ENCODE results near the gene SNX20. TPM values are rescaled to one million over a fixed set of nuclear protein-coding genes. Genes with fewer than 3 reads are reported as not detected.

Gene SNX20
- total and polyA plus RNA-seq, 7 experiments from 2014 or later, result 32.4 to 96.1 (median 70.8) TPM

- Histone ChIP-seq H3K27ac (ENCODE audit: low read depth, low read length) (no peak overlapping the region), H3K36me3 (ENCODE audit: control insufficient read depth in 2 of 3, insufficient read depth in 3 of 3, low read length in 3 of 3) (no peaks in the 10 kb centered on the region), H3K4me1 (ENCODE audit: control insufficient read depth in 2 of 2, insufficient read depth in 2 of 2, low read length in 2 of 2) (peaks cover 8 to 10% of the 10 kb centered on the region in 2 donors), H3K9me3 (ENCODE audit: control insufficient read depth in 2 of 3, low read length in 3 of 3) (no peaks in the 10 kb centered on the region), H3K27me3 (ENCODE audit: control insufficient read depth in 2 of 2, insufficient read depth in 2 of 2, low read length in 2 of 2) (no peaks in the 10 kb centered on the region), H3K4me3 (ENCODE audit: low read length) (no peak overlapping the region)
- Mint-ChIP-seq H3K4me1 (peaks cover 30 to 48% (median 36%) of the 10 kb centered on the region in 7 donors), H3K27me3 (no peaks in the 10 kb centered on the region), H3K4me3 (no peak overlapping the region), H3K27ac (no peak overlapping the region), H3K36me3 (peaks cover 0 to 26% (median 0%) of the 10 kb centered on the region in 5 donors), H3K9me3 (no peaks in the 10 kb centered on the region)
- POLR2A ChIA-PET, result interaction anchor here (0.6 to 1.6 kb wide), 3 partner anchors 8 to 312 kb away, joined by 3 to 4 read pairs (median 3); no protein-coding TSS in a partner anchor
- intact Hi-C loops (cut with micrococcal nuclease), result no loop called here
- CTCF ChIA-PET, result no interaction called here
- DNase-seq (no peak), ATAC-seq (no peak)
Observed at GRCh38 chr16:50712956-50713355, 31.8 kb upstream of the SNX20 start.

- no peaks in the 10 kb centered on the region for H3K27me3 ChIP-seq (ENCODE audit: control insufficient read depth in 2 of 2, insufficient read depth in 2 of 2, low read length in 2 of 2)
- no peaks in the 10 kb centered on the region for H3K36me3 ChIP-seq (ENCODE audit: control insufficient read depth in 2 of 3, insufficient read depth in 3 of 3, low read length in 3 of 3)
- intact Hi-C loops (cut with micrococcal nuclease), result no loop called here
- peaks cover 8 to 10% of the 10 kb centered on the region in 2 donors for H3K4me1 ChIP-seq (ENCODE audit: control insufficient read depth in 2 of 2, insufficient read depth in 2 of 2, low read length in 2 of 2)
- H3K27ac ChIP-seq (ENCODE audit: low read depth, low read length), result no peak overlapping the region
- DNase-seq (no peak), ATAC-seq (no peak)
- ChIA-PET CTCF (no interaction called here), POLR2A (interaction anchor here (1.2 to 1.6 kb wide), 2 partner anchors 8 to 29 kb away, joined by 3 read pairs; no protein-coding TSS in a partner anchor)
- Mint-ChIP-seq H3K4me3 (no peak overlapping the region), H3K4me1 (peaks cover 29 to 49% (median 36%) of the 10 kb centered on the region in 7 donors), H3K27ac (peak overlapping the region in 1 of 9 donors; percentile 62), H3K36me3 (peaks cover 0 to 31% (median 0%) of the 10 kb centered on the region in 5 donors), H3K9me3 (no peaks in the 10 kb centered on the region), H3K27me3 (no peaks in the 10 kb centered on the region)
- no peaks in the 10 kb centered on the region for H3K9me3 ChIP-seq (ENCODE audit: control insufficient read depth in 2 of 3, low read length in 3 of 3)
- no peak overlapping the region for H3K4me3 ChIP-seq (ENCODE audit: low read length)
Observed at GRCh38 chr16:50712560-50712898, 31.4 kb upstream of the SNX20 start.

- peak overlapping the region in 1 of 9 donors; percentile 62 for H3K27ac Mint-ChIP-seq
- Histone ChIP-seq H3K9me3 (ENCODE audit: control insufficient read depth in 2 of 3, low read length in 3 of 3) (no peaks in the 10 kb centered on the region), H3K36me3 (ENCODE audit: control insufficient read depth in 2 of 3, insufficient read depth in 3 of 3, low read length in 3 of 3) (no peaks in the 10 kb centered on the region), H3K27ac (ENCODE audit: low read depth, low read length) (no peak overlapping the region), H3K27me3 (ENCODE audit: control insufficient read depth in 2 of 2, insufficient read depth in 2 of 2, low read length in 2 of 2) (no peaks in the 10 kb centered on the region), H3K4me3 (ENCODE audit: low read length) (no peak overlapping the region), H3K4me1 (ENCODE audit: control insufficient read depth in 2 of 2, insufficient read depth in 2 of 2, low read length in 2 of 2) (peaks cover 8 to 10% of the 10 kb centered on the region in 2 donors)
- no peak overlapping the region for H3K4me3 Mint-ChIP-seq
- ChIA-PET CTCF (no interaction called here), POLR2A (interaction anchor here (1.6 kb wide), 1 partner anchor 9 kb away, joined by 3 read pairs; no protein-coding TSS in a partner anchor)
- intact Hi-C loops (cut with micrococcal nuclease), result no loop called here
- no peak for DNase-seq
- peaks cover 0 to 1% (median 0%) of the 10 kb centered on the region in 11 donors for H3K9me3 Mint-ChIP-seq
- H3K36me3 Mint-ChIP-seq, result peaks cover 0 to 33% (median 0%) of the 10 kb centered on the region in 5 donors
- H3K27me3 Mint-ChIP-seq, result no peaks in the 10 kb centered on the region
- no peak for ATAC-seq
- H3K4me1 Mint-ChIP-seq, result peaks cover 26 to 44% (median 31%) of the 10 kb centered on the region in 7 donors
Observed at GRCh38 chr16:50711862-50712559, 30.9 kb upstream of the SNX20 start.

- Histone ChIP-seq H3K4me3 (ENCODE audit: low read length) (no peak overlapping the region), H3K9me3 (ENCODE audit: control insufficient read depth in 2 of 3, low read length in 3 of 3) (no peaks in the 10 kb centered on the region), H3K36me3 (ENCODE audit: control insufficient read depth in 2 of 3, insufficient read depth in 3 of 3, low read length in 3 of 3) (no peaks in the 10 kb centered on the region), H3K27ac (ENCODE audit: low read depth, low read length) (no peak overlapping the region), H3K27me3 (ENCODE audit: control insufficient read depth in 2 of 2, insufficient read depth in 2 of 2, low read length in 2 of 2) (no peaks in the 10 kb centered on the region), H3K4me1 (ENCODE audit: control insufficient read depth in 2 of 2, insufficient read depth in 2 of 2, low read length in 2 of 2) (peaks cover 8 to 10% of the 10 kb centered on the region in 2 donors)
- no peak for ATAC-seq
- peaks cover 0 to 4% (median under 1%) of the 10 kb centered on the region in 11 donors for H3K9me3 Mint-ChIP-seq
- no peak overlapping the region for H3K4me3 Mint-ChIP-seq
- POLR2A ChIA-PET, result interaction anchor here (1.6 kb wide), 1 partner anchor 10 kb away, joined by 3 read pairs; no protein-coding TSS in a partner anchor
- H3K27me3 Mint-ChIP-seq, result no peaks in the 10 kb centered on the region
- CTCF ChIA-PET, result no interaction called here
- no peak for DNase-seq
- intact Hi-C loops (cut with micrococcal nuclease), result no loop called here
- H3K36me3 Mint-ChIP-seq, result peaks cover 0 to 34% (median 0%) of the 10 kb centered on the region in 5 donors
- H3K4me1 Mint-ChIP-seq, result peaks cover 22 to 36% (median 29%) of the 10 kb centered on the region in 7 donors
- H3K27ac Mint-ChIP-seq, result no peak overlapping the region
Observed at GRCh38 chr16:50711040-50711439, 29.9 kb upstream of the SNX20 start.

GRCh38 chr16:50709980-50710379 lies 28.9 kb upstream of the SNX20 start:
- DNase-seq, result no peak
- Histone ChIP-seq H3K4me3 (ENCODE audit: low read length) (no peak overlapping the region), H3K27ac (ENCODE audit: low read depth, low read length) (no peak overlapping the region), H3K9me3 (ENCODE audit: control insufficient read depth in 2 of 3, low read length in 3 of 3) (no peaks in the 10 kb centered on the region), H3K27me3 (ENCODE audit: control insufficient read depth in 2 of 2, insufficient read depth in 2 of 2, low read length in 2 of 2) (no peaks in the 10 kb centered on the region), H3K36me3 (ENCODE audit: control insufficient read depth in 2 of 3, insufficient read depth in 3 of 3, low read length in 3 of 3) (no peaks in the 10 kb centered on the region), H3K4me1 (ENCODE audit: control insufficient read depth in 2 of 2, insufficient read depth in 2 of 2, low read length in 2 of 2) (peaks cover 8 to 10% of the 10 kb centered on the region in 2 donors)
- intact Hi-C loops (cut with micrococcal nuclease), result no loop called here
- Mint-ChIP-seq H3K4me1 (peaks cover 22 to 43% (median 31%) of the 10 kb centered on the region in 7 donors), H3K36me3 (peaks cover 3 to 45% (median 9%) of the 10 kb centered on the region in 5 donors), H3K27ac (peak overlapping the region in 1 of 9 donors; percentile 41), H3K27me3 (no peaks in the 10 kb centered on the region), H3K9me3 (peaks cover 3 to 13% (median 9%) of the 10 kb centered on the region in 11 donors), H3K4me3 (peak overlapping the region in 2 of 10 donors; percentile 12 to 20)
- CTCF ChIA-PET, result no interaction called here
- POLR2A ChIA-PET, result no interaction called here
- ATAC-seq, result no peak

GRCh38 chr16:50709061-50709684 lies 28.1 kb upstream of the SNX20 start:
- no peak for DNase-seq

More at GRCh38 chr16:50709061-50709684, 28.1 kb upstream of the SNX20 start:
- Mint-ChIP-seq H3K4me1 (peaks cover 22 to 40% (median 31%) of the 10 kb centered on the region in 7 donors), H3K27ac (peak overlapping the region in 8 of 9 donors; percentile 6 to 77 (median 54)), H3K4me3 (peak overlapping the region in 7 of 10 donors; percentile 15 to 74 (median 27)), H3K27me3 (no peaks in the 10 kb centered on the region), H3K36me3 (peaks cover 6 to 47% (median 13%) of the 10 kb centered on the region in 5 donors), H3K9me3 (peaks cover 5 to 19% (median 16%) of the 10 kb centered on the region in 11 donors)
- Histone ChIP-seq H3K4me3 (ENCODE audit: low read length) (no peak overlapping the region), H3K4me1 (ENCODE audit: control insufficient read depth in 2 of 2, insufficient read depth in 2 of 2, low read length in 2 of 2) (peaks cover 8 to 10% of the 10 kb centered on the region in 2 donors), H3K36me3 (ENCODE audit: control insufficient read depth in 2 of 3, insufficient read depth in 3 of 3, low read length in 3 of 3) (no peaks in the 10 kb centered on the region), H3K9me3 (ENCODE audit: control insufficient read depth in 2 of 3, low read length in 3 of 3) (peaks cover 0 to 8% (median 1%) of the 10 kb centered on the region in 3 experiments), H3K27me3 (ENCODE audit: control insufficient read depth in 2 of 2, insufficient read depth in 2 of 2, low read length in 2 of 2) (no peaks in the 10 kb centered on the region), H3K27ac (ENCODE audit: low read depth, low read length) (no peak overlapping the region)
- CTCF ChIA-PET, result interaction anchor here (1.0 to 1.6 kb wide), 4 partner anchors 10 to 643 kb away, joined by 3 to 4 read pairs (median 3); partner anchors contain the start of gene HEATR3
- peak; percentile 70 for ATAC-seq
- POLR2A ChIA-PET, result interaction anchor here (0.7 to 1.0 kb wide), 4 partner anchors 13 to 426 kb away, joined by 3 to 5 read pairs (median 3); no protein-coding TSS in a partner anchor
- intact Hi-C loops (cut with micrococcal nuclease), result no loop called here
